ENCODE data around the gene IFNL1. TPM values are rescaled to one million over a fixed set of nuclear protein-coding genes. Genes with fewer than 3 reads are reported as not detected.
"Not testable (repeated sequence)": the region's sequence is repeated elsewhere in the genome, so short reads cannot be mapped to it uniquely, and the experiment has no call there.

IFNL1 gene
- not detected for total RNA-seq

- intact Hi-C loops (cut with DNase I), result no loop called here
- ATAC-seq, result no peak
- DNase-seq (ENCODE audit: low spot score), result no peak
Observed at GRCh38 chr19:39296055-39296645, at the start of gene IFNL1. Gene IFNL1 (plus strand): TSS chr19:39296407. CDS start chr19:39296422, 15 bp downstream.

- intact Hi-C loops (cut with DNase I), result no loop called here
Observed at GRCh38 chr19:39246951-39247669, 49.1 kb upstream of the IFNL1 start.

DNA sequence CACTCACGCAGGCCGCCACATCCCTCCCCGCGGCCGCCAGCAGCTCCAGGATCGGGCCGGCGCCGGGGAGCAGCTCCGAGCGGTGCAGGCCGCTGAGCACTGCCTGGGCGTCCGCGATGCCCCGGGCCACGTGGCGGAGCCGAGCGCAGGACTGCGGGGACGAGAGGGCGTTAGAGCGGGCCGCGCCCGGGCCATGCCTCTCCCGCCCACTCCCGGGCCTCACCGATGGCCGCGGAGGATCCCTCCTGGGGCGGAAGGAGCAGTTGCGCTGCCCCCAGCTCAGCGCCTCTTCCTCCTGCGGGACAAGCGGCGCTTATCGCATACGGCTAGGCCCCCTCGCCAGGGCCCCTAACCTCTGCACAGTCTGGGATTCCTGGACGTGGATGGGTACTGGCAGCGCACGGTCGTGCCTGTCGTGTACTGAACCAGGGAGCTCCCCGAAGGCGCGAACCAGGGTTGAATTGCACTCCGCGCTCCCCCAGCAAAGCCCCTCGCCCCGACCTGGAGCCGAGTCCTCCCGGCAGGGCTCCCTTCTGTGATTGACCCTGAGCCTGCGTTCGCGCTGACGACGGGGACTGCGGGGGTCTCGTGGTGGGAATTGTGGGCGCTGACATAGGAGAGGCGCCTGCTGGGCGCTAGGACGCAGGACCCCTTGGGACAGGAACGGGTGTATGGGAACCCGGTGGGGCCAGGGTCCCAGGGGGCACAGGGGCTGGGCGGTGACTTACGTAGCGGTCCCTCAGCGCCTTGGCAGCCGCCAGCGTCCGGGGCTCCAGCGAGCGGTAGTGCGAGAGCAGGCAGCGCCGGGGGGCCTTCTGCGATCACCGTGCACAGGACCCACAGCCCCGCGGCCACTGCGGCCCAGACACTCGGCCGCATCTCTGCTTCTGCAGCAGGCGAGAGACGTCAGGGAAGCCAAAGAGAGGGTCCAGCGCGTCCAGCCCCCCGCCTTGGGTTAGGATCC is 48.2 kb upstream of the IFNL1 start:
- intact Hi-C loops (cut with DNase I), result no loop called here
- no peak for DNase-seq (ENCODE audit: low spot score)
- peak; percentile 17 for ATAC-seq

More at GRCh38 chr19:39246951-39247669, 49.1 kb upstream of the IFNL1 start:
- ATAC-seq (peak; percentile 74), DNase-seq (ENCODE audit: low spot score) (no peak)

DNA sequence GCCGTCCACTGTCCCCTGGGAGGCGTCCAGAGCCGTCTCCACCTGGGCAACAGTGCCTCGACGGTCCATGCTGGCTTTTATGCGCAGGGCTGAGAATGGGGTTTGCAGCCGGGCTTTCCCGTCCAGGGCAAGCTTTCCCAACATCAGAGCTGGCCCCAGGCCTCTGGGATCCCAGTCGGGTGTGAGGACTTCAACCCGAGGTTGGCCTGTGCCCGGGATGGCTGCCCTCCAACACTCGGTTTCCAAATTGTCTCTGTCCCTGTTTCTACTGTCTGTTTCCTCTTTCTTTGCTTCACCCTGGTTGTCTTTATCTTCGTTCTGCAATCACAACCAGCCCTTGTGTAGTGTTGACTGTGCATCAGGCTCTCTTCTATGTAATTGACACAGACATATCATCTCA is 47.4 kb upstream of the IFNL1 start, which contains the start of gene IFNL4:
IFNL4 (minus strand) TSS at position 51 of the 400 bp plus-strand sequence.
- DNase-seq (ENCODE audit: low spot score) (no peak), ATAC-seq (no peak)
- intact Hi-C loops (cut with DNase I), result no loop called here

DNA sequence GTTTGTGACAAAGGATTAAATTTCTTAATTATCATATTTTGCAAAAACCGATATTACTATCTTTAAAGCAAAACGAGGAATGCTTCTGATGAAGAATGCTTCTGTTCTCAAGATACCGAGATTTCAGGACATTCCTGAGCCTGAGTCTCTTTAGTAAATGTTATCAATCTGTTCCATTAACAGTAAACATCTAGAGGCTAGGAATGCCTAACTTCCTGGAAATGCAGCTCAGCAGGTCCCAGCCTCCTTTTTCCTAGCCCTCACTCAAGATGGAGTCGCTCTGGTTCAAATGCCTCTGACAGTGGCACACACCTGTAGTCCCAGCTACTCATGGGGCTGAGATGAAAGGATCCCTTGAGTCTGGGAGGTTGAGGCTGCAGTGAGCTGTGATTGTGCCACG is 45.1 kb upstream of the IFNL1 start:
- no peak for ATAC-seq
- intact Hi-C loops (cut with DNase I), result no loop called here
- no peak for DNase-seq (ENCODE audit: low spot score)

DNA sequence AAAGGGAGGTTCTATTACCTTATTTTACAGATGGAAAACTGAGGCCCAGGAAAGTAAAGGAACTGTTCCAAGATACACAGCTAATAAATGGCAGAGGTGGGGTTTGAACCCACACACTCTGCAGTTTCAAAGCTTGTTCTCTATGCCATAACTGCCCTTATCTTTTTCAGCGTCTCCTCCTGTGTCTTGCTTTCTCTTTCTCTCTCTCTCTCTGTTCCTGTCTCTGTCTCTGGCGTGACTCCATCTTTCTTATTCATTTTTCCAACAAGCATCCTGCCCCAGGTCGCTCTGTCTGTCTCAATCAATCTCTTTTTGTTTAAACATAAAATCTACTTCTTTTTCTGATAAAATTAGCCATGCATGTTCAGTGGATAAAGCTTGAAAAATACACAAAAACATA is 44.4 kb upstream of the IFNL1 start:
- intact Hi-C loops (cut with DNase I), result no loop called here
- ATAC-seq (no peak), DNase-seq (ENCODE audit: low spot score) (no peak)

DNA sequence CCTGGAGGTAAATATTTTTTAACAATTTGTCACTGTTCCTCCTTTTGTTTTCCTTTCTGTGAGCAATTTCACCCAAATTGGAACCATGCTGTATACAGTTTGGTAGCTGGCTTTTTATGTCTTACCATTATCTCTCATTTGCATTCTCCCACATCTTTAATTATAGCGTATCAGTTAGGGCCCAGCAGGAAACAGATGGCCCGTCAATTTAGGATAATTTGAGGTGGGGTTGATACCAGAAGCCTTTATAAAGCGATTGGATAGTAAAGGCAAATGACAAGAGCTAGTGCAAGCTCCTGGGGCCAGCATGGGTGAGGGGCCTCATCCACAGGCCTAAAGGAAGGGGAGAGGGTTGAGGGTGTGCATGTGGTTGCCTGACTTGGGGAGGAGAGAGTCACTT is 43.7 kb upstream of the IFNL1 start:
- no peak for ATAC-seq
- intact Hi-C loops (cut with DNase I), result no loop called here
- no peak for DNase-seq (ENCODE audit: low spot score)

DNA sequence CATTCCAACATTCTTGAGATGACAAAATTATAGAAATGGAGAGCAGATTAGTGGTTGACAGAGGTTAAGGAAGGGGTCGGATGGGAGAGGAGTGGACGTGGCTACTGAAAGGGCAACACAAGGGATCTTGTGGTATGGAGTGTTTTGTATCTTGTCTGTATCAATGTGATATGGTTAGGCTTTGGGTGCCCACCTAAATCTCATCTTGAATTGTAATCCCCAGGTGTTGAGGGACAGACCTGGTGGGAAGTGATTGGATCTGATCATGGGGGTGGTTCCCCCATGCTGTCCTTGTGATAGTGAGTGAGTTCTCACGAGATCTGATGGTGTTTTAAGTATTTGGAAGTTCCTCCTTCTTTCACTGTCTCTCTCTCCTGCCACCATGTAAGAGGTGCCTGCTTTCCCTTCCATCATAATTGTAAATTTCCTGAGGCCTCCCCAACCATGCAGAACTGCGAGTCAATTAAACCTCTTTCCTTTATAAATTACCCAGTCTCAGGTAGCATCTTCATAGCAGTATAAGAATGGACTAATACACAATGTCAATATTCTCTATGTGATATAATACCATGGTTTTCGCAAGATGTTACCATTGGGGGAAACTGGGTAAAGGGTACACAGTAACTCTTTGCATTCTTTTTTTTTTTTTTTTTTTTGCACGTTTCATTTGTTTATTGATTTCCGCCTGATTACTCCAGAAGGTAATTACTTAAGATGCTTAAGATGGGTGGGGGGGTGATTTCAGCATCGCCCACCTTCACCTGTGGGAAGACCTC is 42.6 kb upstream of the IFNL1 start:
- intact Hi-C loops (cut with DNase I), result no loop called here
- ATAC-seq, result no peak
- no peak for DNase-seq (ENCODE audit: low spot score)

- intact Hi-C loops (cut with DNase I), result no loop called here
- ATAC-seq, result no peak
- DNase-seq (ENCODE audit: low spot score), result no peak
Observed at GRCh38 chr19:39254531-39255345, 41.5 kb upstream of the IFNL1 start.

GRCh38 chr19:39257227-39257626 is 39.0 kb upstream of the IFNL1 start:
- ATAC-seq (no peak), DNase-seq (ENCODE audit: low spot score) (no peak)
- intact Hi-C loops (cut with DNase I), result no loop called here

DNA sequence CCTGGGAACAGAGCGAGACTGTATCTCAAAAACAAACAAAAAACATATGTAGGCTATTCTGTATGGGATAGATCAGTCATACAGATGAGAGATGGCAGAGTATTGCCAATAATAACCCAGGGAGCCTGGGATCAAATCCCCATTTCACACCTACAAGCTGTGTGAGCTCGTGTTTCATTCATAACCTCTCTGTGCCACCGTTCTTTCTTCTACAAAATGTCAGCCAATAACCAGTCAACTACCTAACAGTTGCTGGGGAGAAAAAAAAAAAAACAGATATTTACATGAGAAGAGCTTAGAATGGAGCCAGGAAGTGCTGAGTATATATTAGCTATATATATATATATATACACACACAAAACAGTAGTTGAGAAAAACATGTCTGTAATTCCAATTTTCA is 34.5 kb upstream of the IFNL1 start:
- ATAC-seq (no peak), DNase-seq (ENCODE audit: low spot score) (no peak)
- intact Hi-C loops (cut with DNase I), result no loop called here

DNA sequence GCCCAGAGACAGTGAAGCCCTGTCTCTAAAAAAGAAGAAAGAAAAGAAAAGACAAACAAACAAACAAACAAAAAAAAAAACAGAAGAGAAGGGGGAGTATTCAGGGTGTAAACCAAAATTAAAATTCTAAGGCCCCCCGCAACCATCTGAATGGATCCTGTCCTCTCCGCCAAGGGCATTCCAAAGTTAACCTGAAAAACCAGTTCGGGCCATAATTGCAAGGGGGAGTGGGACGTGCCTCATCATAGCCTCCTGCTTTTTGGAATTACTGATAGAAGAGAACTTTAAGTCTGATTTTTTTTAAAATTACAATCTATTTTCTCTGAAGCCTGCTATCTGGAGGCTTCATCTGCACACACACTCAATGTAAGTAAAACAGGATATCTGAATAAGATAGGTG is 33.7 kb upstream of the IFNL1 start:
- intact Hi-C loops (cut with DNase I), result no loop called here
- ATAC-seq (no peak), DNase-seq (ENCODE audit: low spot score) (no peak)

DNA sequence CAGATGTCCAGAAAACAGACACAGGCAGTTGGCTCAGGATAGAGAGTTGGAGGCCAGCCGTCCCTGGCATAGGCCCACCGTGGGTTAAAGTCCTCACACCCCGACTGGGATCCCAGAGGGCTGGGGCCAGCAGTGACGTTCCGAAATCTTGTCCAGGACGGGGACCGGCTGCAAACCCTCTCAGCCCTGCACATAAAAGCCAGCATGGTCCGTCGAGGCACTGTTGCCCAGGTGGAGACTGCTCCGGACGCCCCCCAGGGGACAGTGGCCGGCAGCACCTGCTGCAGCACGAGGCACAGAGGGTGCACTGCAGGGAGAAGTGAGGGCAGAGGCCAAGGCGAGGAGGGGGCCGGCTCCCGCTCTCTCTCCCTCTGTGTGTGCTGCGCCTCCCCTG is 32.3 kb upstream of the IFNL1 start:
- DNase-seq (ENCODE audit: low spot score), result peak; percentile 43
- intact Hi-C loops (cut with DNase I), result no loop called here
- ATAC-seq, result no peak

GRCh38 chr19:39264306-39265290 is 31.6 kb upstream of the IFNL1 start:
- intact Hi-C loops (cut with DNase I), result no loop called here
- DNase-seq (ENCODE audit: low spot score) (peak; percentile 53), ATAC-seq (no peak)

DNA sequence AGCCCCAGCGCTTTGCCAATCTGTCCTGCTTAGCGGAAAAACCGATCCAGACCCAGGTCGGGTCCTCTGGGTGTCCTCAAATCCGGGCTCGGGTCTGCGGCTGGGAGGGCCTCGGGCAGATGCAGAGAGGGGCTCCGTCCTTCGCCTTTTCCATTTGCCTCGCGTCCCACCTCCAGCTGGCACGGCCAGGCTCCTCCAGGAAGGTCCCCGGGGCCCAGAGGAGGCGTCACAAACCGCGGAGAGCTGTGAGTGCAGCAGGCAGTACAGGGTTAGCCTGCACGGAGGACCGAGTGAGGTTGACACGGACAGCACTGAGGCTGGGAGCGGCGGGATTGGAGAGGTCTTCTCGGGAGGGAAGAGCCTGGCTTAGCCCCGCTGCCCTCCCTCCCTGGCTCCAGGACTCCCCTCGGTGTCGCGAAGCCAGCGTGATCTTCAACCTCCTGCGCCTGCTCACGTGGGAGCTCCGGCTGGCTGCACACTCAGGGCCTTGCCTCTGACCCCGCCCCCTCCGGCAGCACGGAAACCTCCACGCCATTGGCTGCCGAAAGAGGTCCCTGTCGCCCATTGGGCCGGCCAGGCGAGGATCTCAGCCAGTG is 30.8 kb upstream of the IFNL1 start:
- intact Hi-C loops (cut with DNase I), result no loop called here
- peak; percentile 51 for DNase-seq (ENCODE audit: low spot score)
- ATAC-seq, result no peak

DNA sequence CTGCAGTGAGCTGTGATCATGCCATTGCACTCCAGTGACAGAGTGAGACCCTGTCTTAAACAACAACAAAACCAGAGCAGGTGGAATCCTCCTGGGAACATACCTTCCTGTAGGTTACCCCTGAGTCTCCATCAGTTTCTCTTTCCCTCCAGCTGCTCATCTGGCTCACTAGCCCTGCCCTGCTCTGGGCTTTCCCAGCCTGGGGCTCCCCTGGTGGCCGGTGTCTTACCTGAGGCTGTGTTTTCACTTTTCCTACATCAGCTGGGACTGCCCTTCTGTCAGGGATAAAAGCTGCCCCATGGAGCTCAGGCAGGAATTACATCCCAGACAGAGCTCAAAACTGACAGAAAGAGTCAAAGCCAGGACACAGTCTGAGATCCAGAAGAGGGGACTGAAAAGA is 28.1 kb upstream of the IFNL1 start, which contains the start of gene IFNL2:
IFNL2 (plus strand) TSS at position 312 of the 400 bp plus-strand sequence. CDS start 173 bp downstream, outside the sequence.
- ATAC-seq; DNase-seq (ENCODE audit: low spot score); intact Hi-C loops (cut with DNase I): not testable (repeated sequence)

Measured in sciatic nerve (tissue), 2 donors.